Neural crest cell (in vitro differentiated cells): ENCODE results near the gene DET1. TPM values are rescaled to one million over a fixed set of nuclear protein-coding genes. Genes with fewer than 3 reads are reported as not detected.

Source experiments
- DNase-seq: peaks from one replicate; pipeline ENCODE4 v3.0.0; 2021; ENCODE audit warnings: low read depth, mixed read lengths, low spot score
- H3K27ac Mint-ChIP-seq: one replicate; pipeline ENCODE4 v1.8.0; 2021; ENCODE audit warnings: mild to moderate bottlenecking, mixed read lengths; ENCODE audit not compliant: unreplicated experiment
- H3K27me3 Mint-ChIP-seq: 2 replicates; pipeline ENCODE4 v1.8.0; 2021; ENCODE audit warnings: low read depth, mild to moderate bottlenecking, mixed read lengths
- H3K36me3 Mint-ChIP-seq: 2 replicates; pipeline ENCODE4 v1.8.0; 2021; ENCODE audit warnings: low read depth, mild to moderate bottlenecking, mixed read lengths
- H3K4me1 Mint-ChIP-seq: 2 replicates; pipeline ENCODE4 v1.8.0; 2021; ENCODE audit warnings: mixed read lengths
- H3K4me3 Mint-ChIP-seq: one replicate; pipeline ENCODE4 v1.8.0; 2021; ENCODE audit warnings: mild to moderate bottlenecking, mixed read lengths
- H3K9me3 Mint-ChIP-seq: 2 replicates; pipeline ENCODE4 v1.8.0; 2021; ENCODE audit warnings: mixed read lengths
- total RNA-seq: library from RNA; stranded (reverse); gene quantifications from 2 replicates; pipeline ENCODE4 v1.2.1, GENCODE V29; 2021
- TF ChIP-seq, protein P1 (sequence below): fragments of 200-600 bp; sonication (generic); conservative IDR thresholded peaks from 2 replicates; pipeline ENCODE4 v1.5.0; 2021; ENCODE audit warnings: antibody characterized with exemption, mild to moderate bottlenecking

Gene DET1
- total RNA-seq, 1 donor from 2014 or later = 14.0 TPM

DNA sequence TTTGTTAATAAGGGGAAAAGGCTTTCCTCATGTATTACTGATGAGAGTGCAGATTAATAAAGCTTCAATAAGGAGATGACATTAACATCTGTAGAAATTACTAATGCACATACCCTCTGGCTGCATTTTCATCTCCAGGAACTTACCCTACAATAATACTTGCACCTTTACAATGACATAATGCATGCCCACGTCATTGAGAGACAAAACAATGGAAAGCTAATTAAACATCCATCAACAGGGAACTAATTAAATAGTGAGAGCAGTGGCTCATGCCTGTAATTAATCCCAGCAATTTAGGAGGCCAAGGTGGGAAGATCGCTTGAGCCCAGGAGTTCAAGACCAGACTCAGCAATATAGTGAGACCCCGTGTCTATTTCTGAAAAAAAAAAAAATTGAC lies 32.8 kb upstream of the DET1 start:
- TF ChIP-seq, protein P1, sequence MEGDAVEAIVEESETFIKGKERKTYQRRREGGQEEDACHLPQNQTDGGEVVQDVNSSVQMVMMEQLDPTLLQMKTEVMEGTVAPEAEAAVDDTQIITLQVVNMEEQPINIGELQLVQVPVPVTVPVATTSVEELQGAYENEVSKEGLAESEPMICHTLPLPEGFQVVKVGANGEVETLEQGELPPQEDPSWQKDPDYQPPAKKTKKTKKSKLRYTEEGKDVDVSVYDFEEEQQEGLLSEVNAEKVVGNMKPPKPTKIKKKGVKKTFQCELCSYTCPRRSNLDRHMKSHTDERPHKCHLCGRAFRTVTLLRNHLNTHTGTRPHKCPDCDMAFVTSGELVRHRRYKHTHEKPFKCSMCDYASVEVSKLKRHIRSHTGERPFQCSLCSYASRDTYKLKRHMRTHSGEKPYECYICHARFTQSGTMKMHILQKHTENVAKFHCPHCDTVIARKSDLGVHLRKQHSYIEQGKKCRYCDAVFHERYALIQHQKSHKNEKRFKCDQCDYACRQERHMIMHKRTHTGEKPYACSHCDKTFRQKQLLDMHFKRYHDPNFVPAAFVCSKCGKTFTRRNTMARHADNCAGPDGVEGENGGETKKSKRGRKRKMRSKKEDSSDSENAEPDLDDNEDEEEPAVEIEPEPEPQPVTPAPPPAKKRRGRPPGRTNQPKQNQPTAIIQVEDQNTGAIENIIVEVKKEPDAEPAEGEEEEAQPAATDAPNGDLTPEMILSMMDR = no peak
- Mint-ChIP-seq H3K27ac (no peak overlapping the region), H3K4me1 (peaks cover 10% of the 10 kb centered on the region), H3K27me3 (peaks cover 3% of the 10 kb centered on the region), H3K9me3 (no peaks in the 10 kb centered on the region), H3K36me3 (no peaks in the 10 kb centered on the region), H3K4me3 (no peak overlapping the region)
- no peak for DNase-seq

DNA sequence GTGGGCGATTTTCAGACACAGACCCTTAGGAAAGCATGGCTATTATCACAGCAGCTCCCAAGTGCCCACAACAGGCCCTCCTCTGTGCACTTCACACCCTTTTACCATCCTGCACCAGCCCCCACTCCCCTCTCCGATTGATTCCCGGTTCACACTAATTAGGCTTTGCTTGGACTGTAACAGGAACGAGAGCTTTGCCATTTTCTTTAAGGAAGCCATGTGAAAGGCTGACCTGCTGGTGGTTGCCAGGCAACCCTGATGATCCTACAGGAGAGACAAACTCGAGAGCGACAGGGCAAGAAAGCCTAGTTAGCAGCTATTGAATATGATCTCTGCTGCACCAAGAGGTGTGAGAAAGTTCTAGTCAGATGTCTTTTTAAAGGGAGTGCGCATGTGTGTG lies 28.2 kb upstream of the DET1 start:
- Mint-ChIP-seq H3K4me1 (peaks cover 13% of the 10 kb centered on the region), H3K27me3 (peaks cover 16% of the 10 kb centered on the region), H3K36me3 (no peaks in the 10 kb centered on the region), H3K27ac (peak overlapping the region; percentile 81), H3K4me3 (no peak overlapping the region), H3K9me3 (no peaks in the 10 kb centered on the region)
- TF ChIP-seq, protein P1 = no peak
- DNase-seq = no peak

DNA sequence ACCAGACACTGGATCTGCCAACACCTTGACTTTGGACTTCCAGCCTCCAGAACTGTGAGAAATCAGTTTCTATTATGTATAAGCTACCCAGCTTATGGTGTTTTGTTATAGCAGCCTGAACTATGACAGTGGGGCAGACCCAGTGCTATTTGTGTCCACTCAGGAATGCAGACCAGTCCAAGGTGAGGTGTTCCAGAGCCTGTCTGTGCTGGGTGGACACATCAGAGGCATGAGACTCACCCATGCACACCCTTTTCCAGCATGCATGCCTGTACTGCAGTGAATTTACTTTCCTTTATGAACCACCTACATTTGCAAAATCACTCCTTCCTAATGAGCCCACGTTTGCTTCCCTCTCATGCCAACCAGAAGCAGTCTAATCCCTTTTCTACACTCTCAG lies 27.6 kb upstream of the DET1 start:
- H3K27me3 Mint-ChIP-seq = peaks cover 16% of the 10 kb centered on the region

DNA sequence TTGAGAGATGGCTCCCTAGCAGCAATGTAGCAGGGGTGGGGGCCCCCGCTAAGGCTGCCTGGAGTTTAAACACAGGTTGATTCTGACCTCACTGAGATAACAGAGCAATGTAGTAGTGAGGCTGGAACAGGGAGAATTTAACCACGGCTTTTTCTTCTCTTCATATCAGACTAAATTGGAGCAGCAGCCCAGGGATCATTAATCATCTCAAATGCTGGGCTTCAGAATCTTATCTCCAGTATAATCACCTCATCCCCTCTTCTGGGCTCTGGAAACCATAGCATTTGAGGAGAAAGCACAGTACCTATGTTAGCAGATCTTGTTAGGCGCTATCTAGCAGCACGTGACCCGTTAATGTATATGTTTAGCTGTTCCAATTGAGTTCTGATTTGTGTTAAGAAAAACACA lies 25.4 kb upstream of the DET1 start:
- Mint-ChIP-seq H3K27ac (peak overlapping the region; percentile 75), H3K9me3 (no peaks in the 10 kb centered on the region), H3K4me3 (no peak overlapping the region), H3K36me3 (no peaks in the 10 kb centered on the region), H3K4me1 (peaks cover 13% of the 10 kb centered on the region), H3K27me3 (peaks cover 23% of the 10 kb centered on the region)
- DNase-seq = no peak
- TF ChIP-seq, protein P1 = no peak

More for the DNA sequence above, 27.6 kb upstream of the DET1 start:
- H3K4me1 Mint-ChIP-seq = peaks cover 13% of the 10 kb centered on the region
- DNase-seq = no peak
- TF ChIP-seq, protein P1 = no peak
- no peaks in the 10 kb centered on the region for H3K36me3 Mint-ChIP-seq
- peak overlapping the region; percentile 81 for H3K27ac Mint-ChIP-seq
- H3K4me3 Mint-ChIP-seq = no peak overlapping the region
- H3K9me3 Mint-ChIP-seq = no peaks in the 10 kb centered on the region

DNA sequence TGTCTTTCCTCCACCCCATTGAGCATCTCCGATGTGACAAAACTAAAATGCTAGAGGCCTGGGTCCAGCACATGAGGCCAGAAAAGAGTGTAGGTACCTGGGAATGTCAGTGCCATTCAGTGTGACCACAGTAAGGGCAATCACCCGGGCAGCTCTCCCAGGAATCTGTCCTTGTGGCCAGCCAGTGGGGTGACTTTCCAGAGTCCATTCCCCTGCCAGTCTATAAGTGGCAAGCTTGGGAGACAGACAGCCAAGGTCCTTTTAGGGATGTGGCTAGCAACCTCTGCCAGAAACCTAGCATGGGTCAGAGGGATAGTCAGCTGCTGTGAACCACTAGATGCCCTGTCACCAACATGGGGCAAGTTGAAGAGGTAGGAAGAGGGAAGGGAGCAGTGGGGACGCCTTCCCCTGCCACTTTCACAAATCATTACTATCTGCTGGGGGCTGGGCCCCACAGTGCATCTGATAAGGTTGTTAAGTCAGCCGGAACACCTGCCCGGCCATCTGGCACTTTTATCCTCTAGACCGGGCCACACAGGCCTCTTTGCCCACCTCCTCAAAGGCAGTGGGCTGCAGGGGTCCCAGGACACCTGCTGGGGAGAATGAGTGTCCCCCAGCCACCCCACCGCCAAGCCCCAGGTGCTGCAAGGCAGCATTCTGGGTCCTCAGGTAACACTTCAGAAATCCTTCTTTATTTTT lies 24.8 kb upstream of the DET1 start:
- Mint-ChIP-seq H3K4me3 (no peak overlapping the region), H3K9me3 (no peaks in the 10 kb centered on the region), H3K36me3 (no peaks in the 10 kb centered on the region), H3K4me1 (peaks cover 13% of the 10 kb centered on the region), H3K27me3 (peaks cover 27% of the 10 kb centered on the region), H3K27ac (no peak overlapping the region)
- no peak for DNase-seq
- TF ChIP-seq, protein P1 = no peak
